Measurements from ENCODE around the gene ADM. TPM values are rescaled to one million over a fixed set of nuclear protein-coding genes. Genes with fewer than 3 reads are reported as not detected.

ADM gene
- total RNA-seq, 1 experiment from 2014 or later = 82.5 TPM

DNA sequence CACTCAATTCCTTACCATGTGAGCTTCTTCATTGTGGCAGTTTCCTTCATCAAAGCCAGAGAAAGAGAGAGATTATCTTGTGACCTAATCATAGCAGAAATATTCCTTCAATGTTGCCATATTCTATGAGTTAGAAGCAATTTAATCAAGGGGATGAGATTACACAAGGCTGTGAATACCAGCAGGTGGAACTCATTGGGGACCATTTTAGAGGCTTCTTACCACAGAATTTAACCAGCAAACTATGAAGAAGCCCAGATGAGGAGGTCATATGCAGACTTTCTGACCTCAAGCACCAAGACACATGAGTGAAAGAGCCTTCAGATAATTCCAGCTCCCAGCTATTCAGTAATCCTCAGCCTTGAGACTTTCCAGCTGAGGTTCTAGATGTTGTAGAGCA is 51.3 kb downstream of the ADM start:
- Histone ChIP-seq H3K4me2 (ENCODE audit: low read length) (no peak overlapping the region), H3K4me3 (ENCODE audit: low read length) (no peak overlapping the region), H3K79me2 (ENCODE audit: low read length) (no peaks in the 10 kb centered on the region), H3K27ac (ENCODE audit: low read length) (no peak overlapping the region), H3K4me1 (ENCODE audit: insufficient read depth, low read length) (peaks cover 12% of the 10 kb centered on the region), H3K9ac (ENCODE audit: low read length) (no peak overlapping the region), H4K20me1 (ENCODE audit: low read length) (no peaks in the 10 kb centered on the region), H3F3A (ENCODE audit: low read length, unreplicated experiment) (no peaks in the 10 kb centered on the region), H3K27me3 (ENCODE audit: low read length) (no peaks in the 10 kb centered on the region), H3K9me2 (replicated peaks; ENCODE audit: low read length) (no peaks in the 10 kb centered on the region), H3K9me3 (ENCODE audit: low read length) (no peaks in the 10 kb centered on the region), H3K36me3 (ENCODE audit: low read depth, low read length) (no peaks in the 10 kb centered on the region), H2AFZ (ENCODE audit: low read length) (no peak overlapping the region)
- TF ChIP-seq EZH2phosphoT487 (IDR thresholded peaks at IDR 0.05; ENCODE audit: borderline replicate concordance, low read length) = no peak
- TF ChIP-seq CTCF (conservative IDR thresholded peaks at IDR 0.05; ENCODE audit: low read depth, low read length) = no peak
- TF ChIP-seq EZH2 (IDR thresholded peaks at IDR 0.05; ENCODE audit: low read length, unreplicated experiment) = no peak
- POLR2A ChIA-PET (ENCODE audit: unreplicated experiment) = interaction anchor here (0.5 kb wide), 1 partner anchor 38 kb away, joined by 3 read pairs; no protein-coding TSS in a partner anchor
- no peak for ATAC-seq
- intact Hi-C loops (cut with micrococcal nuclease) = no loop called here
- no peak for DNase-seq
- no TSS peak for BruUV-seq (replicated peaks)
- CTCF ChIA-PET = no interaction called here

Other genes with a start within 250 kb of the ADM start
- 30.3 and 31.3 TPM in 2 replicates for gene SBF2, start 10.9 kb upstream of the ADM start, total RNA-seq (2014; rRNA removed)
- 11.8 and 16.5 TPM in 2 replicates for gene AMPD3, start 150.2 kb downstream of the ADM start, total RNA-seq (2014; rRNA removed)
- gene RNF141, start 236.1 kb downstream of the ADM start, total RNA-seq (2014; rRNA removed) = 12.6 and 13.8 TPM in 2 replicates